Activated CD4-positive, alpha-beta memory T cell treated with anti-CD3 and anti-CD28 coated beads for 36 hours (primary cell): ENCODE results near the gene IL10RA. TPM values are rescaled to one million over a fixed set of nuclear protein-coding genes. Genes with fewer than 3 reads are reported as not detected.
A peak's percentile ranks its signal among the peaks of the same experiment; 100 is the strongest.

Experiments used
- CTCF ChIA-PET: fragments of 350-600 bp; sonication (Branson Sonifier 250); formaldehyde crosslinking; loops from one replicate; lab custom pipeline; 2021; ENCODE audit warnings: antibody characterized with exemption, inconsistent platforms; lab: Charles Lee
- POLR2A ChIA-PET: fragments of 350-600 bp; sonication (Branson Sonifier 250); formaldehyde crosslinking; loops from one replicate; lab custom pipeline; 2021; ENCODE audit warnings: antibody characterized with exemption; lab: Charles Lee
- DNase-seq: peaks from one replicate; pipeline ENCODE4 v3.0.0-alpha.2; 2020
- H3K27ac Mint-ChIP-seq: one replicate; pipeline ENCODE4 v1.8.0; 2021; ENCODE audit warnings: mixed read lengths
- H3K27me3 Mint-ChIP-seq: one replicate; pipeline ENCODE4 v1.8.0; 2021; ENCODE audit warnings: mixed read lengths
- H3K36me3 Mint-ChIP-seq: one replicate; pipeline ENCODE4 v1.8.0; 2021; ENCODE audit warnings: mixed read lengths
- H3K4me1 Mint-ChIP-seq: one replicate; pipeline ENCODE4 v1.8.0; 2021; ENCODE audit warnings: low read depth, mixed read lengths
- H3K4me3 Mint-ChIP-seq: one replicate; pipeline ENCODE4 v1.8.0; 2021; ENCODE audit warnings: mild to moderate bottlenecking, mixed read lengths
- H3K9me3 Mint-ChIP-seq: one replicate; pipeline ENCODE4 v1.8.0; 2021; ENCODE audit warnings: mixed read lengths
- intact Hi-C: fragments of 100-400 bp; cut with micrococcal nuclease; formaldehyde crosslinking; loops from one replicate; pipeline ENCODE4 v1.15.1; 2023
- total RNA-seq, 2 experiments: library from RNA; stranded (reverse); gene quantifications; one replicate each; pipeline ENCODE4 v1.2.3, GENCODE V29; 2021

Gene IL10RA
- total RNA-seq, 2 experiments from 2014 or later = 114 to 117 TPM

DNA sequence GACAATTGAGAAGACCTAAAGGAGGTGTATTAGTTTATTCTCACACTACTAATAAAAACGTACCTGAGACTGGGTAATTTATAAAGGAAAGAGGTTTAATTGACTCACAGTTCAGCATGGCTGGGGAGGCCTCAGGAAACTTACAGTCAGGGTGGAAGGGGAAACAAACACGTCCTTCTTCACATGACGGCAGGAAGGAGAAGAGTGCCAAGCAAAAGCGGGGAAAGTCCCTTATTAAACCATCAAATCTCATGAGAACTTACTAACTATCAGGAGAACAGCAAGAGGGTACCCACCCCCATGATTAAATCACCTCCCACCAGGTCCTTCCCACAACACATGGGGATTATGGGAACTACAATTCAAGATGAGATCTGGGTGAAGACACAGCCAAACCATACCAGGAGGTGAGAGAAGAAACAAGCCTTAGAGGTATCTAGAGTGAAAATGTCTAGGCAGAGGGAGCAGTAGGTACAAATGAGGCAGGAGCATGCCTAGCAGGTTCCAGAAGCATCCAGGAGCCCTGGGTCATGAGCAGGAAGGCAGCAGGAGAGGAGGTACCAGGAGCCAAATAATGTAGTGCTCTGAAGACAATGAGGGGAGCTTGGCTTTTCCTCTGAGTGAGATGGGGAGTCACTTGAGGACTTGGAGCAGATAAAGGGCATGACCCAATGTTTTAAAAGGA lies 31.6 kb downstream of the IL10RA start:
- no peak overlapping the region for H3K4me3 Mint-ChIP-seq
- intact Hi-C loops = loop anchor here (1.0 kb wide), 1 partner anchor 12 kb away; no protein-coding TSS in a partner anchor
- POLR2A ChIA-PET = no interaction called here
- DNase-seq = no peak
- H3K36me3 Mint-ChIP-seq = peaks cover 22% of the 10 kb centered on the region
- H3K4me1 Mint-ChIP-seq = peaks cover 34% of the 10 kb centered on the region
- CTCF ChIA-PET = interaction anchor here (1.3 kb wide), 1 partner anchor 36 kb away, joined by 4 read pairs; no protein-coding TSS in a partner anchor
- H3K27me3 Mint-ChIP-seq = no peaks in the 10 kb centered on the region
- H3K27ac Mint-ChIP-seq = no peak overlapping the region
- peaks cover 33% of the 10 kb centered on the region for H3K9me3 Mint-ChIP-seq

- DNase-seq = no peak
- no peak overlapping the region for H3K27ac Mint-ChIP-seq
- POLR2A ChIA-PET = no interaction called here
- H3K27me3 Mint-ChIP-seq = no peaks in the 10 kb centered on the region
- peaks cover 28% of the 10 kb centered on the region for H3K4me1 Mint-ChIP-seq
- intact Hi-C loops = no loop called here
- peaks cover 22% of the 10 kb centered on the region for H3K36me3 Mint-ChIP-seq
- H3K9me3 Mint-ChIP-seq = peaks cover 33% of the 10 kb centered on the region
- H3K4me3 Mint-ChIP-seq = no peak overlapping the region
- CTCF ChIA-PET = interaction anchor here (1.3 kb wide), 1 partner anchor 35 kb away, joined by 4 read pairs; no protein-coding TSS in a partner anchor
Observed at GRCh38 chr11:118018401-118018800, 32.2 kb downstream of the IL10RA start.

DNA sequence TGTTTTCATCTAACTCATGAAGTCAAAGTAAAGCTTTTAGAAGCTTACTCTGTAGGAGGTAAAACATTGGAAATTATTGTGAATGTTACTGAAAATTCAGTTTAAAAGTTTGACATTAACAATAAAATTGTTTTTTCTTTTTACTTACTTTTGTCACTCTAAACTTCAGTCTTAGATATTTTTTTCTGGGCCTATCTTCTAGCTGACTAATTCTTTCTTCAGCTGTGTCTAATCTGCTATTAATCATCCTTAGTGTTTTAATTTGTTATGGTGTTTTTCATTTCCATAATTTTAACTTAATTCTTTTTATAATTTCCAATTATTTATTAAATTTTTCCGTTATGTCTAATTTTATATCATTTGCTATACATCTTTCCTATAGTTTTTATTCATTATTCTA lies 35.0 kb downstream of the IL10RA start:
- Mint-ChIP-seq H3K9me3 (peaks cover 36% of the 10 kb centered on the region), H3K4me3 (no peak overlapping the region), H3K27ac (no peak overlapping the region), H3K27me3 (no peaks in the 10 kb centered on the region), H3K36me3 (peaks cover 20% of the 10 kb centered on the region), H3K4me1 (peaks cover 6% of the 10 kb centered on the region)
- CTCF ChIA-PET = interaction anchor here (0.8 to 1.3 kb wide), 4 partner anchors 12 to 74 kb away, joined by 3 read pairs; no protein-coding TSS in a partner anchor
- intact Hi-C loops = no loop called here
- no peak for DNase-seq
- POLR2A ChIA-PET = interaction anchor here (0.5 to 1.3 kb wide), 2 partner anchors 14 to 18 kb away, joined by 4 to 5 read pairs; no protein-coding TSS in a partner anchor

GRCh38 chr11:118027694-118028093 lies 41.5 kb downstream of the IL10RA start:
- H3K4me3 Mint-ChIP-seq = no peak overlapping the region
- DNase-seq = no peak
- intact Hi-C loops = no loop called here
- H3K27ac Mint-ChIP-seq = no peak overlapping the region
- no peaks in the 10 kb centered on the region for H3K27me3 Mint-ChIP-seq
- no peaks in the 10 kb centered on the region for H3K36me3 Mint-ChIP-seq
- peaks cover 3% of the 10 kb centered on the region for H3K9me3 Mint-ChIP-seq
- ChIA-PET CTCF (interaction anchor here (1.2 kb wide), 1 partner anchor 25 kb away, joined by 4 read pairs; no protein-coding TSS in a partner anchor), POLR2A (no interaction called here)
- peaks cover 28% of the 10 kb centered on the region for H3K4me1 Mint-ChIP-seq

- Mint-ChIP-seq H3K27ac (no peak overlapping the region), H3K36me3 (no peaks in the 10 kb centered on the region), H3K27me3 (no peaks in the 10 kb centered on the region), H3K9me3 (peaks cover 3% of the 10 kb centered on the region), H3K4me1 (peaks cover 37% of the 10 kb centered on the region), H3K4me3 (no peak overlapping the region)
- intact Hi-C loops = loop anchor here (1.0 kb wide), 2 partner anchors 11 to 18 kb away; no protein-coding TSS in a partner anchor
- POLR2A ChIA-PET = interaction anchor here (1.0 kb wide), 1 partner anchor 27 kb away, joined by 5 read pairs; no protein-coding TSS in a partner anchor
- no peak for DNase-seq
- CTCF ChIA-PET = interaction anchor here (0.6 to 1.7 kb wide), 3 partner anchors 11 to 26 kb away, joined by 3 to 5 read pairs (median 4); no protein-coding TSS in a partner anchor
Observed at GRCh38 chr11:118028626-118029025, 42.4 kb downstream of the IL10RA start.

DNA sequence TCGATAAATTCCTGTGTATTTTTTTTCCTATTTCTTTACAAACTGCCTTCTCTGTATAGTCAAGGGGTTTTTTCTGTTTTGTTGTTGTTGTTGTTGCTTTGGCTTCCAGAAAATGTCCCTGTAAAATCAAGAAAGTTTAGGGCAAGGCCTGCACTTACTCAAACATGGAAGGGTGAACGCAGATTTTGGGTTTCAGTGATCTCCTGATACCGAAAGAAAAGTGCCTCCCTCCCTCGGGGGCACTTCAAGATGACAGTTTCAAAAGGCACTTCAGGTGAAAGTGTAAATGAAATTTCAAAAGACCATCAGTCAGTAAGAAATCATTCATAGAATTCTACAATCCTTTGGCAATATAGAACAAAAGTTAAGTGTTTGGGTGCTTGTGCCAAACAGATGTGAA lies 47.2 kb downstream of the IL10RA start:
- H3K4me1 Mint-ChIP-seq = peaks cover 33% of the 10 kb centered on the region
- no peak overlapping the region for H3K4me3 Mint-ChIP-seq
- CTCF ChIA-PET = interaction anchor here (1.0 to 1.3 kb wide), 2 partner anchors 12 to 19 kb away, joined by 3 to 4 read pairs; no protein-coding TSS in a partner anchor
- peak; percentile 49 for DNase-seq
- intact Hi-C loops = loop anchor here (1.0 kb wide), 2 partner anchors 13 to 31 kb away; no protein-coding TSS in a partner anchor
- no peaks in the 10 kb centered on the region for H3K36me3 Mint-ChIP-seq
- no peaks in the 10 kb centered on the region for H3K27me3 Mint-ChIP-seq
- no peaks in the 10 kb centered on the region for H3K9me3 Mint-ChIP-seq
- peak overlapping the region; percentile 72 for H3K27ac Mint-ChIP-seq
- POLR2A ChIA-PET = interaction anchor here (3.4 kb wide), 1 partner anchor 31 kb away, joined by 17 read pairs; no protein-coding TSS in a partner anchor

- peak overlapping the region; percentile 74 for H3K27ac Mint-ChIP-seq
- intact Hi-C loops = no loop called here
- ChIA-PET POLR2A (interaction anchor here (0.7 to 1.6 kb wide), 4 partner anchors 28 to 55 kb away, joined by 3 to 5 read pairs (median 4); no protein-coding TSS in a partner anchor), CTCF (interaction anchor here (0.6 to 3.1 kb wide), 4 partner anchors 9 to 97 kb away, joined by 3 to 12 read pairs (median 6); no protein-coding TSS in a partner anchor)
- no peaks in the 10 kb centered on the region for H3K9me3 Mint-ChIP-seq
- H3K4me1 Mint-ChIP-seq = peaks cover 70% of the 10 kb centered on the region
- H3K27me3 Mint-ChIP-seq = no peaks in the 10 kb centered on the region
- H3K4me3 Mint-ChIP-seq = no peak overlapping the region
- DNase-seq = no peak
- H3K36me3 Mint-ChIP-seq = no peaks in the 10 kb centered on the region
Observed at GRCh38 chr11:118042141-118042540, 55.9 kb downstream of the IL10RA start.

GRCh38 chr11:118042796-118043195 lies 56.6 kb downstream of the IL10RA start:
- Mint-ChIP-seq H3K27me3 (no peaks in the 10 kb centered on the region), H3K9me3 (no peaks in the 10 kb centered on the region), H3K27ac (peak overlapping the region; percentile 74), H3K4me3 (peak overlapping the region; percentile 11), H3K4me1 (peaks cover 74% of the 10 kb centered on the region), H3K36me3 (no peaks in the 10 kb centered on the region)
- DNase-seq = no peak
- ChIA-PET CTCF (interaction anchor here (1.3 to 3.1 kb wide), 2 partner anchors 10 to 96 kb away, joined by 10 to 12 read pairs; no protein-coding TSS in a partner anchor), POLR2A (interaction anchor here (1.3 to 1.6 kb wide), 2 partner anchors 28 to 40 kb away, joined by 3 to 5 read pairs; no protein-coding TSS in a partner anchor)
- intact Hi-C loops = no loop called here

GRCh38 chr11:118045191-118045590 lies 59.0 kb downstream of the IL10RA start:
- ChIA-PET CTCF (interaction anchor here (0.9 to 4.8 kb wide), 5 partner anchors 23 to 228 kb away, joined by 3 to 36 read pairs (median 18); no protein-coding TSS in a partner anchor), POLR2A (interaction anchor here (0.7 to 5.4 kb wide), 7 partner anchors 37 to 98 kb away, joined by 3 to 77 read pairs (median 4); partner anchors contain the start of gene IL10RA)
- Mint-ChIP-seq H3K9me3 (no peaks in the 10 kb centered on the region), H3K27ac (peak overlapping the region; percentile 91), H3K36me3 (no peaks in the 10 kb centered on the region), H3K4me3 (no peak overlapping the region), H3K27me3 (no peaks in the 10 kb centered on the region), H3K4me1 (peaks cover 82% of the 10 kb centered on the region)
- peak; percentile 31 for DNase-seq
- intact Hi-C loops = no loop called here

DNA sequence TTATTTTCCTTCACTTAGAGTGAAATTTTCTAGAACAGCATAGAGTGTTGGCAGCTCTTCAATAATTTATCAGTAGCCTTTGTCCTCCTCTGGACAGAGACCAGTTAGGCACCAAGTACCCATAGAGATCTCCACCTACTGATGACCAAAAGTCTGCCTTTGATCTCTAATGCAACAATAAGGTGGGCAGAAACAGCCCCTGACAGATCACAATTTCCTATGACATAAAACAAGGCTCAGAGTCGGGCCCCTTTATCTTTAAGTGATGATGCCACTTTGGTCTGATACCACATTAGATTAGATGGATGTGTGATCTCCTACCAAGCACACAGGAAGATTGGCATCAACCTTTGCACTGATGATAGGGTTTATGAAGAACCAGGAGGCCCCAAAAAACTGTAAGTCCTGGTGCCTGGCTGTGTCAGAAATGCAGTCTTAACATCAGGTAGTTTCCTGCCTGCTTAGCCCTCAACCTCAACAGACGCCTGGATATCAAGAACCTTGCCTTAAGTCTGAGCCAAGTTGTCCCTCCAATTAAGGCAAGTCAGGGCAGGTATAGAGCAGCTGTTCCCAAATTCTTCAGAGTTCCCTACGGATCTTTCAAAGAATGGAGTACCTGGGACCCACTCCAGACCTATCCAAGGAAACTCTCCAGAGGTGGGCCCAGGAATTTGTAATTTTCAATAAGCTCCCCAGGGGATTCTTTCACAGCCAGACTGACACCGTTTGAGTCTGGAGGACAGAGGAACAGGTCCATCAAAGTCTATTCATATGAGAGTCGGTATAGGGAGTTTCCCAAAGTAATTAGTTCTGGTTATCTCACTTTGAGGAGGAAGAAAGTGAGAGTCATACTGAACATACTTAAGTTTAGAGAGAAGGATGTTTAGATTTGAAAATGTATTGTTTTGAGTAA lies 60.1 kb downstream of the IL10RA start:
- Mint-ChIP-seq H3K27me3 (no peaks in the 10 kb centered on the region), H3K4me3 (peak overlapping the region; percentile 28), H3K36me3 (no peaks in the 10 kb centered on the region), H3K27ac (peak overlapping the region; percentile 91), H3K4me1 (peaks cover 91% of the 10 kb centered on the region), H3K9me3 (no peaks in the 10 kb centered on the region)
- ChIA-PET POLR2A (interaction anchor here (0.7 to 5.4 kb wide), 10 partner anchors 38 to 99 kb away, joined by 3 to 77 read pairs (median 4); partner anchors contain the start of gene IL10RA), CTCF (interaction anchor here (0.9 to 4.8 kb wide), 5 partner anchors 24 to 229 kb away, joined by 3 to 36 read pairs (median 18); no protein-coding TSS in a partner anchor)
- intact Hi-C loops = loop anchor here (1.0 kb wide), 5 partner anchors 13 to 59 kb away; no protein-coding TSS in a partner anchor
- peak; percentile 58 for DNase-seq
